ENCODE results near the gene FLT4.

DNA sequence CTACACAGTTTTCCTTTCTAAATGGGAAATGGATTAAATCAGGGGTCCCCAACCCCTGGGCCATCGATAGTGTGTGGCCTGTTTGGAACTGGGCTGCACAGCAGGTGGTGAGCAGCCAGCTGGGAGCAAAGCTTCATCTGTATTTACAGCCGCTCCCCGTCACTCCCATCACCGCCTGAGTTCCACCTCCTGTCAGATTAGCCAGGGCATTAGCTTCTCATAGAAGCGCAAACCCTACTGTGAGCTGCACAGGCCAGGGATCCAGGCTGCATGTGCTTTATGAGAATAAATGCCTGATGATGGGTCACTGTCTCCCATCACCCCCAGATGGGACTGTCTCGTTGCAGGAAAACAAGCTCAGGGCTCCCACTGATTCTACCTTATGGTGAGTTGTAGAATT lies 41.2 kb upstream of the FLT4 start:
- TF ChIP-seq HNF4G (IDR thresholded peaks at IDR 0.05) = no peak
- TF ChIP-seq, protein P1, sequence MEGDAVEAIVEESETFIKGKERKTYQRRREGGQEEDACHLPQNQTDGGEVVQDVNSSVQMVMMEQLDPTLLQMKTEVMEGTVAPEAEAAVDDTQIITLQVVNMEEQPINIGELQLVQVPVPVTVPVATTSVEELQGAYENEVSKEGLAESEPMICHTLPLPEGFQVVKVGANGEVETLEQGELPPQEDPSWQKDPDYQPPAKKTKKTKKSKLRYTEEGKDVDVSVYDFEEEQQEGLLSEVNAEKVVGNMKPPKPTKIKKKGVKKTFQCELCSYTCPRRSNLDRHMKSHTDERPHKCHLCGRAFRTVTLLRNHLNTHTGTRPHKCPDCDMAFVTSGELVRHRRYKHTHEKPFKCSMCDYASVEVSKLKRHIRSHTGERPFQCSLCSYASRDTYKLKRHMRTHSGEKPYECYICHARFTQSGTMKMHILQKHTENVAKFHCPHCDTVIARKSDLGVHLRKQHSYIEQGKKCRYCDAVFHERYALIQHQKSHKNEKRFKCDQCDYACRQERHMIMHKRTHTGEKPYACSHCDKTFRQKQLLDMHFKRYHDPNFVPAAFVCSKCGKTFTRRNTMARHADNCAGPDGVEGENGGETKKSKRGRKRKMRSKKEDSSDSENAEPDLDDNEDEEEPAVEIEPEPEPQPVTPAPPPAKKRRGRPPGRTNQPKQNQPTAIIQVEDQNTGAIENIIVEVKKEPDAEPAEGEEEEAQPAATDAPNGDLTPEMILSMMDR (IDR thresholded peaks at IDR 0.05; ENCODE audit: low read depth, low read length, missing input control) = no peak
- no peak for TF ChIP-seq MAX (IDR thresholded peaks at IDR 0.05)
- no peak for TF ChIP-seq EGR1 (IDR thresholded peaks at IDR 0.05; ENCODE audit: low read depth in 2 of 2)
- TF ChIP-seq, protein P2, sequence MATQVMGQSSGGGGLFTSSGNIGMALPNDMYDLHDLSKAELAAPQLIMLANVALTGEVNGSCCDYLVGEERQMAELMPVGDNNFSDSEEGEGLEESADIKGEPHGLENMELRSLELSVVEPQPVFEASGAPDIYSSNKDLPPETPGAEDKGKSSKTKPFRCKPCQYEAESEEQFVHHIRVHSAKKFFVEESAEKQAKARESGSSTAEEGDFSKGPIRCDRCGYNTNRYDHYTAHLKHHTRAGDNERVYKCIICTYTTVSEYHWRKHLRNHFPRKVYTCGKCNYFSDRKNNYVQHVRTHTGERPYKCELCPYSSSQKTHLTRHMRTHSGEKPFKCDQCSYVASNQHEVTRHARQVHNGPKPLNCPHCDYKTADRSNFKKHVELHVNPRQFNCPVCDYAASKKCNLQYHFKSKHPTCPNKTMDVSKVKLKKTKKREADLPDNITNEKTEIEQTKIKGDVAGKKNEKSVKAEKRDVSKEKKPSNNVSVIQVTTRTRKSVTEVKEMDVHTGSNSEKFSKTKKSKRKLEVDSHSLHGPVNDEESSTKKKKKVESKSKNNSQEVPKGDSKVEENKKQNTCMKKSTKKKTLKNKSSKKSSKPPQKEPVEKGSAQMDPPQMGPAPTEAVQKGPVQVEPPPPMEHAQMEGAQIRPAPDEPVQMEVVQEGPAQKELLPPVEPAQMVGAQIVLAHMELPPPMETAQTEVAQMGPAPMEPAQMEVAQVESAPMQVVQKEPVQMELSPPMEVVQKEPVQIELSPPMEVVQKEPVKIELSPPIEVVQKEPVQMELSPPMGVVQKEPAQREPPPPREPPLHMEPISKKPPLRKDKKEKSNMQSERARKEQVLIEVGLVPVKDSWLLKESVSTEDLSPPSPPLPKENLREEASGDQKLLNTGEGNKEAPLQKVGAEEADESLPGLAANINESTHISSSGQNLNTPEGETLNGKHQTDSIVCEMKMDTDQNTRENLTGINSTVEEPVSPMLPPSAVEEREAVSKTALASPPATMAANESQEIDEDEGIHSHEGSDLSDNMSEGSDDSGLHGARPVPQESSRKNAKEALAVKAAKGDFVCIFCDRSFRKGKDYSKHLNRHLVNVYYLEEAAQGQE (IDR thresholded peaks at IDR 0.05) = no peak
- no peak for TF ChIP-seq FOXA1 (IDR thresholded peaks at IDR 0.05)
- no peak for TF ChIP-seq TAF1 (conservative IDR thresholded peaks at IDR 0.05)

Data from liver (tissue), 3 donors.